Measurements from ENCODE around the gene MCF2L2. TPM values are rescaled to one million over a fixed set of nuclear protein-coding genes. Genes with fewer than 3 reads are reported as not detected.

MCF2L2 gene
- total and polyA plus RNA-seq, 2 experiments from 2014 or later = 6.7 to 14.6 TPM

- DNase-seq (ENCODE audit: low spot score) (no peak), ATAC-seq (no peak)
- no peak overlapping the region for H3K27ac ChIP-seq (ENCODE audit: low read depth)
- TF ChIP-seq ZNF331 (CRISPR knock-in tag; IDR thresholded peaks at IDR 0.05; ENCODE audit: low read depth) (no peak), ETS1 (IDR thresholded peaks at IDR 0.05) (no peak)
- H3K4me3 ChIP-seq = no peak overlapping the region
- no peaks in the 10 kb centered on the region for H3K9me3 Mint-ChIP-seq
- H3K79me2 ChIP-seq (replicated peaks; ENCODE audit: insufficient read depth) = no peaks in the 10 kb centered on the region
- peaks cover 21% of the 10 kb centered on the region for H3K4me1 Mint-ChIP-seq
- H3K4me1 ChIP-seq (ENCODE audit: insufficient read depth) = peaks cover 14% of the 10 kb centered on the region
- H3K27me3 ChIP-seq (ENCODE audit: insufficient read depth) = no peaks in the 10 kb centered on the region
- no peaks in the 10 kb centered on the region; the same call in 1 of the 2 replicates for H3K36me3 ChIP-seq (ENCODE audit: insufficient read depth)
- H3K9me2 ChIP-seq (ENCODE audit: insufficient read depth) = no peaks in the 10 kb centered on the region
- no peak overlapping the region for H3K27ac Mint-ChIP-seq
- no peak overlapping the region for H3K4me3 Mint-ChIP-seq
- H3F3A ChIP-seq (replicated peaks; ENCODE audit: low read depth) = no peaks in the 10 kb centered on the region
- H4K20me1 ChIP-seq (replicated peaks; ENCODE audit: insufficient read depth) = no peaks in the 10 kb centered on the region
- no peaks in the 10 kb centered on the region for H3K36me3 Mint-ChIP-seq (ENCODE audit: low read depth)
- no peak overlapping the region for H2AFZ ChIP-seq
- no peaks in the 10 kb centered on the region for H3K27me3 Mint-ChIP-seq (ENCODE audit: insufficient read depth, low read depth, poor library complexity)
- H3K4me2 ChIP-seq = no peak overlapping the region
These were observed 46.7 kb downstream of the MCF2L2 start for GRCh38 chr3:183381673-183382072.

- H3F3A ChIP-seq (replicated peaks; ENCODE audit: low read depth) = no peaks in the 10 kb centered on the region
- no peak overlapping the region for H3K4me3 ChIP-seq
- Mint-ChIP-seq H3K27me3 (ENCODE audit: insufficient read depth, low read depth, poor library complexity) (no peaks in the 10 kb centered on the region), H3K27ac (no peak overlapping the region), H3K36me3 (ENCODE audit: low read depth) (no peaks in the 10 kb centered on the region), H3K4me3 (no peak overlapping the region), H3K9me3 (no peaks in the 10 kb centered on the region), H3K4me1 (peaks cover 26% of the 10 kb centered on the region)
- no peak for DNase-seq (ENCODE audit: low spot score)
- no peaks in the 10 kb centered on the region; the same call in 1 of the 2 replicates for H3K36me3 ChIP-seq (ENCODE audit: insufficient read depth)
- ATAC-seq = no peak
- H3K9me2 ChIP-seq (ENCODE audit: insufficient read depth) = no peaks in the 10 kb centered on the region
- no peak overlapping the region for H3K27ac ChIP-seq (ENCODE audit: low read depth)
- H3K79me2 ChIP-seq (replicated peaks; ENCODE audit: insufficient read depth) = no peaks in the 10 kb centered on the region
- no peak overlapping the region for H2AFZ ChIP-seq
- peaks cover 14% of the 10 kb centered on the region for H3K4me1 ChIP-seq (ENCODE audit: insufficient read depth)
- no peaks in the 10 kb centered on the region; the same call in 1 of the 2 replicates for H4K20me1 ChIP-seq (replicated peaks; ENCODE audit: insufficient read depth)
- no peak overlapping the region for H3K4me2 ChIP-seq
- no peaks in the 10 kb centered on the region for H3K27me3 ChIP-seq (ENCODE audit: insufficient read depth)
- TF ChIP-seq POLR2AphosphoS5 (IDR thresholded peaks at IDR 0.05; ENCODE audit: low read depth) = no peak
- no peak for TF ChIP-seq CREB1 (CRISPR knock-in tag; IDR thresholded peaks at IDR 0.05; ENCODE audit: low read depth)
- TF ChIP-seq EZH2 (IDR thresholded peaks at IDR 0.05; ENCODE audit: low read depth, unreplicated experiment) = no peak
- no peak for TF ChIP-seq NANOG (IDR thresholded peaks at IDR 0.05; ENCODE audit: borderline replicate concordance)
These were observed 47.2 kb downstream of the MCF2L2 start for GRCh38 chr3:183381179-183381578.

- Mint-ChIP-seq H3K4me3 (no peak overlapping the region), H3K27me3 (ENCODE audit: insufficient read depth, low read depth, poor library complexity) (no peaks in the 10 kb centered on the region), H3K27ac (no peak overlapping the region), H3K4me1 (peaks cover 12% of the 10 kb centered on the region), H3K36me3 (ENCODE audit: low read depth) (no peaks in the 10 kb centered on the region), H3K9me3 (no peaks in the 10 kb centered on the region)
- Histone ChIP-seq H3F3A (replicated peaks; ENCODE audit: low read depth) (no peaks in the 10 kb centered on the region), H3K4me1 (ENCODE audit: insufficient read depth) (no peaks in the 10 kb centered on the region), H3K79me2 (replicated peaks; ENCODE audit: insufficient read depth) (no peaks in the 10 kb centered on the region), H3K4me3 (no peak overlapping the region), H3K27ac (ENCODE audit: low read depth) (no peak overlapping the region), H3K36me3 (ENCODE audit: insufficient read depth) (no peaks in the 10 kb centered on the region; the same call in 1 of the 2 replicates), H3K27me3 (ENCODE audit: insufficient read depth) (no peaks in the 10 kb centered on the region), H2AFZ (no peak overlapping the region), H3K4me2 (no peak overlapping the region), H4K20me1 (replicated peaks; ENCODE audit: insufficient read depth) (no peaks in the 10 kb centered on the region; the same call in 1 of the 2 replicates), H3K9me2 (ENCODE audit: insufficient read depth) (no peaks in the 10 kb centered on the region)
- ATAC-seq (no peak), DNase-seq (ENCODE audit: low spot score) (no peak)
- TF ChIP-seq CREB1 (CRISPR knock-in tag; IDR thresholded peaks at IDR 0.05; ENCODE audit: low read depth) = no peak
- TF ChIP-seq ZNF331 (CRISPR knock-in tag; IDR thresholded peaks at IDR 0.05; ENCODE audit: low read depth) = no peak
- no peak for TF ChIP-seq REST (IDR thresholded peaks at IDR 0.05; ENCODE audit: unreplicated experiment)
- no peak for TF ChIP-seq ETS1 (IDR thresholded peaks at IDR 0.05)
- no peak for TF ChIP-seq EZH2phosphoT487 (IDR thresholded peaks at IDR 0.05; ENCODE audit: unreplicated experiment)
- no peak for TF ChIP-seq NANOG (IDR thresholded peaks at IDR 0.05; ENCODE audit: borderline replicate concordance)
- no peak for TF ChIP-seq POLR2AphosphoS5 (IDR thresholded peaks at IDR 0.05; ENCODE audit: low read depth)
- TF ChIP-seq JUNB (IDR thresholded peaks at IDR 0.05; ENCODE audit: unreplicated experiment) = no peak
- TF ChIP-seq STAT1 (IDR thresholded peaks at IDR 0.05; ENCODE audit: unreplicated experiment) = no peak
- no peak for TF ChIP-seq CTCF (conservative IDR thresholded peaks at IDR 0.05; ENCODE audit: low read depth in 2 of 2)
- TF ChIP-seq ZNF114 (CRISPR knock-in tag; IDR thresholded peaks at IDR 0.05) = no peak
These were observed 49.5 kb downstream of the MCF2L2 start for GRCh38 chr3:183378951-183379350.

All from GM23338 (cell line).